EH (cell line): ENCODE measurements around the gene LDLRAD4.

Experiments used
- DNase-seq: peaks from one replicate; pipeline ENCODE4 v3.0.0-alpha.2; 2015; ENCODE audit warnings: low read depth

The LDLRAD4 gene

GRCh38 chr18:13229001-13229671 is 10.6 kb downstream of the LDLRAD4 start:
- DNase-seq, result no peak

DNA sequence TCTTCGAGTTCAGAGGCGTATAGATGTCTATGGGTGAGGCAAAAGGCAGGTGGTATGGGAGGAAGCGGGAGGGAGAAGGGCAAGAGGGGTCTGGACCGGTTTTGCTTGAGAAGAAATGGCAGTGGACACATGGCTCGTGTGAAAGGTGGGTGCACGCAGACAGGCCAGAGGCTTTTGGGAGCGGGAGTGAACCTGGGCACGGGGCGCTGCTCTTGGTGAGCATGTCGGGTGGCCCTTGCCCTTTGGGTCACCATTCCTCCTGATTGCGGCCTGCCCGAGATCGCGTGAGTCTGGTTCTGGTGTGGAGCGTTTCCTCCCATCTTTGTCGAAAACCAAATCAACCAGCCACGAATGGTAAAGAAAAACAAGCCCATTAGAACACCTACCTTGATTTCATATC is 12.6 kb downstream of the LDLRAD4 start:
- no peak for DNase-seq

- no peak for DNase-seq
Observed at GRCh38 chr18:13232086-13232917, 13.7 kb downstream of the LDLRAD4 start.

DNA sequence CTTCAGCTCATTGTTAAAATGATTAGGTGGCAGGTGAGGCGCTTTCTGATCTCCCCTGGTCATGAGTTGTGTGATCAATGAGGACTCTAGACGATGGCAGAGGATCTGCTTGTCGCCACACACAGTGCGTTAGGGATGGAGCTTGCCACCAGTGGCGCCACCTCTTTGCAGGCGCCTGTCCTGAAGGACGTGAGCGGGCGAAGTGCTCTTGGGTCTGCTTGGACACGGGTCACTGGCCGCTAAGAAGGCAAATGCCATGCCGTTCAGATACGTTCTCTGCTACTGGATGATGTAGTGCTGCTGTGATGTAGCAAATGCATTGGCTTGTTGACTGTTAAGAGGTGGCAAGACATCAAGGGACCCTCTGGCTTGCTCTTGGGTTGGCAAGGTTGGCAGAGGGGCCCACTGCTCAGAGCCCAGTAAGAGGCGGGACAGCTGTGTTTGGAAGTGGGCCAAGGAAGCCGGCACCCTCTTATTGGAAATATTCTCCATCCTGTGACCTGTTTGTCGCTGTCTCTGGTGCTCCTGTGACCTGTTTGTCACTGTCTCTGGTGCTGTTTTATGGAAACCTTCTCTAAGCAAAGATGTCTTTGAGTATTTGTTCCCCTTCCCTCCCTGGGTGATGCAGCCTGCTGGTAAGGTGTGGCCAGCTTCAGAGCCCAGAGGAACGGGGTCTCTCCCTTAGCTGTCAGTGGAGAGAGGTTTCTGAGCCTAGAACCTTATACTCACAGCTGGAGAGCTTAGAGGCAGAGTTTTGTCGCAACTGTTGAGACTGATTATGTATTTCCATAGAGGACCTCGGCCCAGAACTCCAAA is 14.6 kb downstream of the LDLRAD4 start:
- DNase-seq, result no peak

DNA sequence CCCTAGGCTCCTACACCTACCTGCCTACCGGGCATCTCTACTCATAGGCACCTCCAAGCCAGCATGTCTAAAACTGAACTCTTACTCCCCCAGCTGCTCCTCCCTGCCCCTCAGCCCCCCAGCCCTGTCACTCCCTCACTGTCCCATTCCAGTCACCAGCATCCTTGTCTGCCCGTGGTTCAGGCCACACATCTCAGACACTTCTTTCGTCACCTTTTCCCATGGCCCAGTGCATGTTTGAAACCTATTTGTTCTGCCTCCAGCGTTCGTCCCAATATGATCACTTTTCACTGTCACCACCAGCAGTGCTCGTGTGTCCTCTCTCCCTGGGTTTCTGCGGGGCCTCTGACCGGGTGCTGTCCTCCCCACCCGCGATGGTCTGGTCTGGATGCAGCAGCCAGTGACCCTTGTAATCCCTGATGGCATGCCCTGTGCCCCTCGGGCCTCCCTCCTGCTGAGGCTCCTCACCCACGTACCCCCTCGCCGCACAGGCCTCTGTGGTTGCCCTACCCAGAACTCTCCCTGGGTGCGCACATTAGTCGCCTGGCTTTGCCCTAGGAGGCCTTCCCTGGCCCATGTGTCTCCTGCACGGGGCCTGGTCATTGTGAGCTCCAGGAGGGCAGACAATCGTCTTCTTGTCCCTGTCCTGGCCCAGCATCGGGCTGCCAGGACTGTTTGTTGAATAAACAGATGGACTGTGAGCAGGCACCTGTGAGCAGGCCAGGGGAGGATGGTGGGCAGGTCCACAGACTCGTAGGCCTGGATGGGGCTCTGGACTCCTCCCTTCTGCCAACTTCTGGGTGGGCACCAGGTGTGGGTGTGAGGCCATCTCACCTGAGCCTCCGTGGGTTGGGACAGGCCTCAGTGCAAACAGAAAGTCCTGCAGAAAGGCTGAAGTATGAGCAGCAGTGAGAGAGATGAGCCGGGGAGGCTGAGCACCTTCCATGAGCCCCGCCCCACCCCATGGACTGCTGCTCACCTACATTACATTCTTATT is 15.5 kb downstream of the LDLRAD4 start:
- no peak for DNase-seq

DNA sequence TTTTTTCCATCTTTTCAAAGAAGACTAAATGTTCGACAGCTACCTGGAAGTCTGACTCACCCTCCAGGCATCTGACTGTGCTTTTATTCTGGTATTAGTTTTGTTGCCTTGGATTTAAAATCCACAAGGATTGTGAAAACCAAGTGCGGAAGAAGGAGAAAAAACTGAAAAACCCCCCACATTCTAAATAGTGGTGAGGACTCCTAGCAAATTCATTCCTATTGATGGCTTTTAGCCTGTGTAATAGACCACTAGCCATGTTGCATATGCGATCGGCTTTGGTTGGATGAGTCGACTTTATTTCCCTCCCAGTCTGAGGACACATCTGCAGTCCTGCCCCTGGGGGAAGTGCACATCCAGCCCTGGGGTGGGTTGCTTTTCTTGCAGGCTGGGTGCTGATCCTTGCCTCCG is 16.9 kb downstream of the LDLRAD4 start:
- DNase-seq, result no peak

GRCh38 chr18:13235981-13236380 is 17.4 kb downstream of the LDLRAD4 start:
- DNase-seq, result no peak

DNA sequence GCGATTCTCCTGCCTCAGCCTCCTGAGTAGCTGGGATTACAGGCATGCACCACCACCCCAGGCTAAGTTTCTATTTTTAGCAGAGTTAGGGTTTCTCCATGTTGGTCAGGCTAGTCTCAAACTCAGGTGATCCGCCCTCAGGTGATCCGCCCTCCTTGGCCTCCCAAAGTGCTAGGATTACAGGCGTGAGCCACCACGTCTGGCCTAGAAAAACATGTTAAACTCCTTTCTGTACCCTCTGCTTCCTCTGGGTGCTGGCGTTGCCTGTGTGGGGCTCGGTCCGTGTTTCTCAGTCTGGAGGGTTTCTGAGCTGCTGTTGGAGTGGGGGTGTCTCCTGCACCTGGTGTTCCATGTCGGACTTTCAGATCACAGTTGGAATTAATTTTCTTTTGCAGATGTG is 17.9 kb downstream of the LDLRAD4 start:
- DNase-seq, result no peak

- no peak for DNase-seq
Observed at GRCh38 chr18:13237073-13237472, 18.5 kb downstream of the LDLRAD4 start.

- DNase-seq, result no peak
Observed at GRCh38 chr18:13237641-13238040, 19.1 kb downstream of the LDLRAD4 start.

GRCh38 chr18:13239171-13239956 is 20.8 kb downstream of the LDLRAD4 start:
- no peak for DNase-seq

- no peak for DNase-seq
Observed at GRCh38 chr18:13240060-13240725, 21.6 kb downstream of the LDLRAD4 start.

DNA sequence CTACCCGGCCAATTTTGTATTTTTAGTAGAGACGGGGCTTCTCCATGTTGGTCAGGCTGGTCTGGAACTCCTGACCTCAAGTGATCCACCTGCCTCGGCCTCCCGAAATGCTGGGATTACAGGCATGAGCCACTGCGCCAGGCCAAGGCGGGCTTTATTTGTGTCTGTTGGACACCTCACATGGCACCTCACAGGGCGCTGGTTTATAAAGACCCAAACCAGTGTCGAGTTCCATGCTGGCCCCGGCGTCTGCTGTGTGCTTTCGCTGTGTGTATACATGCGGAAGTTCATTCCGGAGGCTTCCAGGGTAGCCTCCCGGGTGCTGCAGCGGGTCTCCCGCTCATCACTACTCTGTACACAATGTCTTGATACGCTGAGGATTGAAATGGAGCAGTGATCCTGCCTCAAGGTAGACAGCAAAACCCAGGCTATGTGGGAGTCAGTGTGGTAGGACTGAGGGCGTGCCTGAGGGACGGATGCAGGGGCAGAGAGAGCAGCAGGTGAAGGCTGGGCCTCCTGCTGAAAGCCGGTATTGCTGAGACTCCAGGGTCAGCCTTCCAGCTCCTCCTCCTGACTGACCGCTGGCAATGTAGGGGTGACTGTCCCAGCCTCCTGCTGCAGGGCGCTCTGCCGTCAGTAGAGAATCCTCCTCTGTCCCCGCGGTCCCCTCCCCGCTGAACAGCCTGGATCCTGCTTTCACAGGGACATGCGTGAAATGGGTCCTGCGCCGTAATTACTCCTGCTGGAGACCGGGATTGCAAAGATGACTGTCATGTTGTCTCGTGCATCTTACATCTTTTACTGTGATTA is 22.7 kb downstream of the LDLRAD4 start:
- DNase-seq, result no peak

DNA sequence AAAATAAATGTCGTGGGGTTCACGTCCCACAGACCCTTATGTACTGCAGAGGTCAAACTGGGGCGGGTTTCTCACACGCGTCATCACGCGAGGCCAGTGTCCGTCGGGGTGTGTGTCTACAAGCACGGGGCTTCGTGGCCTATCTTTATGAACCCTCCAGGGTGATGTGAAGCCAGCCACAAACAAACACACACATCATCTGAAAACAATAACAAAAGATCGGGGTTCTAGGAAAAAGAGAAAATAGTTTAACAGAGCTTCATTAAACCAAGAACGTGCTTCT is 23.3 kb downstream of the LDLRAD4 start:
- no peak for DNase-seq

DNA sequence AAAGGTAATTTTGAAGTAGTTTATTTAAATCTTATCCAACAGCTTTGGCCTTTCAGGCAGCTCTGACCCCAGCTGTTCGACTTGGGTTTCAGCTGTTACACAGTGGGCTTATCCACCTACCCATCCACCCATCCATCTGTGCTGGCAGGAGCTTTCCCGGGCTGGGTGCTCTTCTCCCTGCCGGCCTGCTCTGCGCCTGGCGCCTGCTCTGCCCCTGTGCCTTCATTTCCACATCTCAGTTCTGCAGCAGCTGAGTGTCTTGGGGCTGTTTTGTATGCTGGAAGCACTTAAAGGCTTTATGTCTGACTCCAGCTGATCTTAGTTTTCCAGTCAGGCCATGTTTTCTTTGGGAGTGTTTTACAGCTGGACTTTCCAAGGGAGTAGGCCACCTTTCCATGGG is 24.2 kb downstream of the LDLRAD4 start:
- DNase-seq, result no peak

GRCh38 chr18:13243363-13243762 is 24.8 kb downstream of the LDLRAD4 start:
- no peak for DNase-seq

GRCh38 chr18:13244135-13244534 is 25.6 kb downstream of the LDLRAD4 start:
- no peak for DNase-seq

GRCh38 chr18:13245481-13246000 is 27.0 kb downstream of the LDLRAD4 start:
- DNase-seq, result no peak

- DNase-seq, result no peak
Observed at GRCh38 chr18:13246121-13246520, 27.6 kb downstream of the LDLRAD4 start.
